ENCODE measurements around the gene IL1RAPL1. TPM values are rescaled to one million over a fixed set of nuclear protein-coding genes. Genes with fewer than 3 reads are reported as not detected.
A peak's percentile ranks its signal among the peaks of the same experiment; 100 is the strongest.

Gene IL1RAPL1
- total and polyA plus RNA-seq, 8 donors = 0.05 to 0.20 (median 0.09) TPM; not detected in 5

GRCh38 chrX:28613558-28613957, 26.3 kb downstream of the IL1RAPL1 start:
- FAIRE-seq = no peak
- WGBS, 2 donors = 6 to 8% methylated on average over 1 of the region's 1 CpG

GRCh38 chrX:28625223-28625622, 38.0 kb downstream of the IL1RAPL1 start:
- DNase-seq = peak in 1 of 6 donors; percentile 27
- Histone ChIP-seq H3K27me3 (peaks cover 0 to 6% (median 3%) of the 10 kb centered on the region in 4 donors), H3K9me3 (no peaks in the 10 kb centered on the region), H3K27ac (no peak overlapping the region), H3K4me3 (no peak overlapping the region), H3K4me1 (no peaks in the 10 kb centered on the region), H3K36me3 (no peaks in the 10 kb centered on the region)
- WGBS, 2 donors = 53 to 56% methylated on average over 2 of the region's 2 CpGs
- ATAC-seq = no peak
- intact Hi-C loops (cut with DNase I) = no loop called here
- FAIRE-seq = no peak
- no peak for TF ChIP-seq CTCF (IDR thresholded peaks at IDR 0.05)

More at GRCh38 chrX:28613558-28613957, 26.3 kb downstream of the IL1RAPL1 start:
- Histone ChIP-seq H3K27me3 (peaks cover 0 to 5% (median 0%) of the 10 kb centered on the region in 4 donors), H3K4me3 (no peak overlapping the region), H3K4me1 (no peaks in the 10 kb centered on the region), H3K36me3 (no peaks in the 10 kb centered on the region), H3K27ac (no peak overlapping the region), H3K9me3 (no peaks in the 10 kb centered on the region)
- DNase-seq (no peak), ATAC-seq (no peak)
- TF ChIP-seq CTCF (IDR thresholded peaks at IDR 0.05) = no peak
- intact Hi-C loops (cut with DNase I) = no loop called here

- Histone ChIP-seq H3K4me3 (no peak overlapping the region), H3K4me1 (no peaks in the 10 kb centered on the region), H3K27me3 (peaks cover 0 to 6% (median 3%) of the 10 kb centered on the region in 4 donors), H3K27ac (no peak overlapping the region), H3K36me3 (no peaks in the 10 kb centered on the region), H3K9me3 (no peaks in the 10 kb centered on the region)
- no peak for TF ChIP-seq CTCF (IDR thresholded peaks at IDR 0.05)
- FAIRE-seq (no peak), ATAC-seq (no peak), DNase-seq (no peak)
- intact Hi-C loops (cut with DNase I) = no loop called here
- 88 to 96% methylated on average over 2 of the region's 2 CpGs for WGBS, 2 donors
These were observed 39.3 kb downstream of the IL1RAPL1 start for GRCh38 chrX:28626515-28626914.

- Histone ChIP-seq H3K4me1 (no peaks in the 10 kb centered on the region), H3K9me3 (no peaks in the 10 kb centered on the region)
- no peak for ATAC-seq
These were observed 40.9 kb downstream of the IL1RAPL1 start for GRCh38 chrX:28628120-28628519.

More at GRCh38 chrX:28628120-28628519, 40.9 kb downstream of the IL1RAPL1 start:
- no peak for DNase-seq
- Histone ChIP-seq H3K27me3 (no peaks in the 10 kb centered on the region), H3K27ac (no peak overlapping the region), H3K36me3 (no peaks in the 10 kb centered on the region), H3K4me3 (no peak overlapping the region)
- no peak for TF ChIP-seq CTCF (IDR thresholded peaks at IDR 0.05)
- FAIRE-seq = no peak
- intact Hi-C loops (cut with DNase I) = no loop called here
